ENCODE results near the gene SALL2.

DNA sequence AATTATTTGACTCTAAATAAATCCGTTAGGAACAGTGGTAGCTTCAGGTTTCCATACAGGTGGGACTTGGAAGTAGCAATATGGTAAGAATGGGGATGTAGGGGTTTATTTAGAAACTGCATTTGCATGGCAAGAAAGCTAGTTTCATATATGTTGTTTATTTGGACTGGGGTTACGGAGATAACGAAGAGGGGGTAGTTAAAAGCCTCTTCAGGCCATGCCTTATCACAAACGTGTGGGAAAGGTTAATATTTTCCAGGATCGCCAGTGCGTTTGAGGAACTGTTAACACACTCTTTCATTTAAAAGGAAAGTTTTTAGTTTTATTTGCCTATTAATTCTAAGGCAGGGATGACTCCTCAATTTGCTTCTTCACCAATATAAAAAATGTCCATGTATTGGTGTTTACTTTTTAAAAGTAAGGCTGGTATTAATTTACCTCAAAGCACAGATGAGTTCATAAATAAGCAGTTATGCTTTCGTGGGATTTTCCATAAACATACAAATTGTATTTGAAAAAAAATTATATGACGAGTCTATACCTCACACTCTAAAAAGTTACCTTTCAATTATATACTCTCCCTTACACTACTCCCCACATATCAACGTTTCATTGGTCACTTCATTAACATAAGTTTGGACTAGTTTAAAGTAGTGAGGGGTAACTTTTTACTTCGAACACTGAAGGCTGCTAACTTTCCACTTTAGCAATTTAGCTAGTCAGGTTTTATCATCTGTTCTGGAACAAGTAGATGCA lies 50.2 kb downstream of the SALL2 start:
- TF ChIP-seq, protein P1, sequence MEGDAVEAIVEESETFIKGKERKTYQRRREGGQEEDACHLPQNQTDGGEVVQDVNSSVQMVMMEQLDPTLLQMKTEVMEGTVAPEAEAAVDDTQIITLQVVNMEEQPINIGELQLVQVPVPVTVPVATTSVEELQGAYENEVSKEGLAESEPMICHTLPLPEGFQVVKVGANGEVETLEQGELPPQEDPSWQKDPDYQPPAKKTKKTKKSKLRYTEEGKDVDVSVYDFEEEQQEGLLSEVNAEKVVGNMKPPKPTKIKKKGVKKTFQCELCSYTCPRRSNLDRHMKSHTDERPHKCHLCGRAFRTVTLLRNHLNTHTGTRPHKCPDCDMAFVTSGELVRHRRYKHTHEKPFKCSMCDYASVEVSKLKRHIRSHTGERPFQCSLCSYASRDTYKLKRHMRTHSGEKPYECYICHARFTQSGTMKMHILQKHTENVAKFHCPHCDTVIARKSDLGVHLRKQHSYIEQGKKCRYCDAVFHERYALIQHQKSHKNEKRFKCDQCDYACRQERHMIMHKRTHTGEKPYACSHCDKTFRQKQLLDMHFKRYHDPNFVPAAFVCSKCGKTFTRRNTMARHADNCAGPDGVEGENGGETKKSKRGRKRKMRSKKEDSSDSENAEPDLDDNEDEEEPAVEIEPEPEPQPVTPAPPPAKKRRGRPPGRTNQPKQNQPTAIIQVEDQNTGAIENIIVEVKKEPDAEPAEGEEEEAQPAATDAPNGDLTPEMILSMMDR (IDR thresholded peaks at IDR 0.05): no peak
- peak in 1 of 2 donors; percentile 23 for TF ChIP-seq POLR2A (IDR thresholded peaks at IDR 0.05)

Measured in adrenal gland (tissue), 5 donors.